Measurements from ENCODE around the gene ZBTB48.

Gene ZBTB48

GRCh38 chr1:6614019-6614928 is 34.5 kb downstream of the ZBTB48 start:
- peak; percentile 60 for DNase-seq

GRCh38 chr1:6614929-6615785 is 35.4 kb downstream of the ZBTB48 start:
- peak; percentile 13 for DNase-seq

- no peak for DNase-seq
Measured at GRCh38 chr1:6619045-6619444, 39.3 kb downstream of the ZBTB48 start.

- DNase-seq = no peak
Measured at GRCh38 chr1:6621429-6622391, 41.9 kb downstream of the ZBTB48 start.

DNA sequence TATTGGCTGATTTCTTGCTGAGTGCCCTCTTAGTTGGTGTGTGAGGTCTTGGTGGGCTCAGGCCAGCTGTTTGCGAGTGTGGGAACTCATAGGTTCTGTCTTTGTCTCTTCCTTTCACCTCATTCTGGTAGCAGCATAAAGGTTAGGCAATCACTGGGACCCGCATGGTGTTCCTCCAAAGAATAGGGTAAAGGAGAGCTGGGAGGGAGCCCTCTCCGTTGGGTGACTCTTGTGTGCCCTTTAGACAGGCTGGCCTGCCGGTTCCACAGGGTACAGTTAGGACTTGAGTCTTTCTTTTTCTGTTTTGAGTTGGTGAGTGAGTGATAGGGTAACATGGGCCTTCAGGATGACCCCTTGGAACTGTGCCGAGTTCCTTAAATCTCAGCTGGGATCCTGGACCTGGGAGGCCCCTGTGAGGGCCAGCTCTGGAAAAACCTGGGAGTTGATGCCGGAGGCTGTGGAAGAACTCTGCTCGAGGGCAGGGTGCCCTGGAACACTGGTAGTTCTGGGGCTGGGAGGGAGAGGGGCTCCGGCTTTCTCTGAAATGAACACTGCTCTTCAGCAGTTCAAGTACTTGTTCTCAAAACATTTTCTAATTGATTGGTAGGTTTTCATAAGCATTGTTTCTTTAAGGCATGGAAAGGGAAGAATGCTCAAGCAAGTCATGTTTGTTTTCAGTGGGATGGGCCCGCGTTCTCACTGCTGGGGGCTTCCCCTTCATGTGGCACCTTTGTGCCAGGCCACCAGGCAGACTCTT is 42.8 kb downstream of the ZBTB48 start:
- no peak for DNase-seq

DNA sequence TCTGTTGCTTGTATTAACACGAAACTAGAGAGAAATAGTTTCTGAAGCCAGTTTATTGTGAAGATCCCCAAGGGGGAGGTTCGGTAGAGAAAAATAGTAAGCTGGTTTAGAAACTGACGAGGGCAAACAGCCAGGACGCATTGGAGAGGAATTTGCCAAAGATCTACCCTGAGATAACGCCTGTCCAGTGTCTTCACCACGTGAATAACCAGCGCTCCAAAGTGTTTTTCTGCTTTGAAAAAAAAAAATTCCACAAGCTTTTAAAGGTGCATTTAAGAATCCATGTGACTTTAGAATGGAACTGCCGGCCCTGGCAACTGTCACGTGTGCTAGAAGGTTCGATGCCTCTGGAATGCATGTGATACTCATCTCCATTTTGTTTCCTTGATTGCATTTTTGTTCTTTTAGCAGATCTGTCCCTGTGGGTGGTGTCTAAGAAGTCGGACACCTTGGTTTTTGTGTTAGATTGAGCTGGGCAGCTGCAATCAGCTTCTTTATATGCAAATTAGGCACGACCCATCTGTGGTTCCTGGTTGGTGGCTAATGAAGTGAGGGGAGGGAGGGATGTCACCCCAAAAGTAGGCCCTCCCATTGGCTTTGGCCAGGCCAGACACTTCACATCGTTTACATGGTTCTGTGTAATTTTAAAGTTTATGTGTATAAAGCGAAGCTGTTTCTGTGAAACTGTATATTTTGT is 43.6 kb downstream of the ZBTB48 start:
- no peak for DNase-seq

DNA sequence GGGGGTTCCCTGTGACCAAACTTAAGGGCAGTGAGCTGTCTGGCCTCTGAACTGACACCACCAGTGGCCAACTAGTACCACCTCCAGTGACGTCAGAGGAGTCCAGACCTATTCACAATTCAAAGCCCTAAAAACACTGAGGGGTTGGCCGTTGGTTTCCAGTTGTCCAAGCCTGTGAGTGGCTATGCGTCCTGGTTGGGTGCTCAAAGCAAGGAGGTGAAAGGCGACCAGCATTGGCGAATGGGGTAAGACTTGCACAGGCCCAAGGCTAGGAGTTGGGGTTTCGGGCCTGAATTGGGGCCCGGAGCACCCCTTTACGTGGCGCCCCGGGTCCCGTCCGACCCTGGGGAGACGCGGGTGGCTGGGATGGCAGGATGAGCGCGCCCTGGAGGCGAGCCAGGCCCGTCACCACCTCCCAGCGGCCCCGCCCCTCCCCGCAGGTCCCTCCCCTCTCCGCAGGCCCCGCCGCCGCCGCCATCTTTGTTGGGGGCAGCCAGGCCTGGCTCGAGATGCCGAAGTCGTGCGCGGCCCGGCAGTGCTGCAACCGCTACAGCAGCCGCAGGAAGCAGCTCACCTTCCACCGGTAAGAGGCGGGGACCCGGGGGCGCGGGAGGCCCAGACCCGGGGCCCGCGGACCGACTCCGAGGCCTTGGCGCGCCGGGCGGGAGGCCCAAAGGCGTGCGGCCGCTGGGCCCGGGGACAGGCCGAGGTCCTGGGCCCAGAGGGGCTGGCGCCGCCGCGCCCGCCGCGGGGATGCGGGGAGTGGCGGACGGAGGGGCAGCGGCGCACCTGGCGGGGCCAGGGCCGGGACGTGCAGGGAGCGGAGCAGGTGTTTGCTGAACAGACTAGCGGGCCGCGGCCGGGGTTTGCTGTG is 45.2 kb downstream of the ZBTB48 start, which contains the start of gene THAP3:
TSS of gene THAP3 (plus strand) at position 159 of the 874 bp plus-strand sequence. CDS start at position 510, 351 bp downstream.
- DNase-seq = peak; percentile 92

DNA sequence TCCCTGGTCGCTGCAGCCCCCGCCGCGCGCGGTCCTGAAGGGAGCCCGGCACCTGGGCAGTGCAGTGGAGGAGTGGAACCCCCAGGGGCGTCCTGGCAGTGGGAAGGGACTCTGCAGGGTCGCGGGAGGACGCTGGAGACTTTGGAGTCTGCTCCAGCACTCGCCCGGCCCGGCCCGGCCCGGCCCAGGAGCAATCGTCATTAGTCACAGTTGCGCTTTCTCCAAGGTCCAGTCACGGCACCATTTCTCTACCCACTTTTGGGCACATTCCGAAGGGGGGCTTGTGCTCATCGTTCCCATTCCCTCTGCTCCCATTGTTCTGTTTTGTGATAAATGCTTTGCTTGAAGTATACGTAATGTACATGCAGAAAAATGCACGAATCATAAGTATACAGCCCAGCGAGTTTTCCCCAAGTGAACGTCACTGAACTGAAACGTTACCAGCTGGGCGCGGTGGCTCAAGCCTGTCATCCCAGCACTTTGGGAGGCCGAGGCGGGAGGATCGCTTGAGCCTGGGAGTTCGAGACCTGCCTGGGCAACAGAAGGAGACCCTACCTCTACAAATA is 45.9 kb downstream of the ZBTB48 start:
- DNase-seq = peak; percentile 16

GRCh38 chr1:6627031-6627430 is 47.2 kb downstream of the ZBTB48 start:
- DNase-seq = no peak

DNA sequence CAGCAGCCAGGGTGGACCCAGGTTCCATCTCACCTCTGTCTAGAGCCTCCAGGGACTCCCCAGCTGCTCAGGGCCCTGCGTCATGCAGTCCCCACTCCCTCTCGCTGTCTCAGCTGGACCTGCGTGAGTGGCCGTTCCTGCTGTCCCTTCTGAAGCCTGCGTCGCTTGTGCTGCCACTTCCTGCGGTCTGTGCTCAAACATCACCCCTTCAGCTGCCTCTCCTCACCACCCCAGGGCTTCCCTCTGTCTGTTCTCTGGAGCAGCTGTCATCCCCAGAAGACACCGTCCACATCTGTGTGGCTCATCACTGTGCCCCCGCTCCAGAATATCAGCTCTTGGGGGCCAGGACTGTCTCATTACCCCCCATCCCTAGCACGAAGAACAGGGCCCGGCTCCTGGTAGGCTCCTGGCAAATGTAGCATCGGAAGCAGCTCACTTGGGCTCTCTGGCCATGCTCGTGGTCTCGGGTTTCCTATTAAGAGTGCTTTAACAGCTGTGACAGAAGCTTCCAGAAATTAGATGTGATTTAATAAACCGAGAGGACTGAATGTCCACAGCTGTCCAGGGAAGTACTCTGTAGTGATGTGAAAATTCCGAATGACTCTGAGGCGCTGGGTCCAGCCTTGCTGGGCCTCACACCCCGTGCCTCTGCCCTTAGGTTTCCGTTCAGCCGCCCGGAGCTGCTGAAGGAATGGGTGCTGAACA is 48.2 kb downstream of the ZBTB48 start:
- DNase-seq = no peak

- no peak for DNase-seq
Measured at GRCh38 chr1:6628971-6629479, 49.2 kb downstream of the ZBTB48 start.

DNA sequence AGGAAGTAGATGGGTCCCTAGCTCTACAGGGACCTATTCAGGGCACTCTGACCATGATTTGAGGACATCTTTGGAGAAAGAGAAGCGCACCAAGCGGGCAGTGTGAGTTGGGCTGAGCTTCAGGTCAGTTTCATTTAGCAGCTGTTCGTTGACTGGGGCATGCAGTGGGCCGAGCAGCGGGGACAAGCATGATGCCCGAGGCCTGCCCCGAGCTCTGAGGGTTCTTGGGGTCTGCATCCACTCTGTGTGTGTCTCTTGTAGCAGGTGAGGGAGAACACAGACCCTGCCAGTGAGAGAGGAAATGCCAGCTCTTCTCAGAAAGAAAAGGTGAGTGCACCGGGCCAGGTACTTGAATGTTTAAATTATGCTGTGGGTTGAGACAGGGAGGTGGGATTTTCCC is 50.2 kb downstream of the ZBTB48 start:
- DNase-seq = no peak

GRCh38 chr1:6631058-6631457 is 51.3 kb downstream of the ZBTB48 start:
- no peak for DNase-seq

DNA sequence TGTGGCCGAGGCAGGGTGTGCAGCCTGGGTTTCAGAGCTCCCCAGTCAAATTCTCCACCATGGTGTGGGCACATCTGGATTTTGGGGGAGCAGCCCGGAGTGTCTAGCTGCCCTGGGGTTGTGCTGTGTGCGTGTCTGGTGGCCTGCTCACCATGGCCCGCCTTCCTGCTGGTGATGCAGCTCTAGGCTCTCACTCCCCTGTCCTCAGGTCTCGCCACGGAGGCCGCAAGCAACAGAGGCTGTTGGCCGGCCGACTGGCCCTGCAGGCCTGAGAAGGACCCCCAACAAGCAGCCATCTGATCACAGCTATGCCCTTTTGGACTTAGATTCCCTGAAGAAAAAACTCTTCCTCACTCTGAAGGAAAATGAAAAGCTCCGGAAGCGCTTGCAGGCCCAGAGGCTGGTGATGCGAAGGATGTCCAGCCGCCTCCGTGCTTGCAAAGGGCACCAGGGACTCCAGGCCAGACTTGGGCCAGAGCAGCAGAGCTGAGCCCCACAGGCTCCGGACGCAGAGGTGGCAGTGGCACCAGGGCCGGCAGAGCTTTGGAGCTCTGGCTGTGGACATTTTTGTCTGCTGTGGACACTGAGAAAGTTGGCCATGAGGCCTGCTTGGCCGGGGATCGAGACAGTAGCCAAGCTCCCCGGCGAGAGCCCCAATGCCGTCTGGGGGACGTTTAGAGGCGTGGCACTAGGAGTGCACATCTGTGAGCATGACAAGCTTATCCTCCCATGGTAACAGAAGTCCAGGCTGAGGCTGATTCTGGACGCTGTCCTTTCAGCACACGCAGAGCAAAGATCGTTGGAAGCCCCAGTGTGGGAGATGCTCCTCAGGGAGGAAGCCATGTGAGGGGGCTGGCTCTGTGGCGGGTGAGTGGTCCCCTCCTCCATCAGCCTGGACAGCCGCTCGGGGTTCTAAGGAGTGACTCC is 53.1 kb downstream of the ZBTB48 start:
- DNase-seq = no peak

GRCh38 chr1:6634371-6635052 is 54.7 kb downstream of the ZBTB48 start:
- peak; percentile 50 for DNase-seq

DNA sequence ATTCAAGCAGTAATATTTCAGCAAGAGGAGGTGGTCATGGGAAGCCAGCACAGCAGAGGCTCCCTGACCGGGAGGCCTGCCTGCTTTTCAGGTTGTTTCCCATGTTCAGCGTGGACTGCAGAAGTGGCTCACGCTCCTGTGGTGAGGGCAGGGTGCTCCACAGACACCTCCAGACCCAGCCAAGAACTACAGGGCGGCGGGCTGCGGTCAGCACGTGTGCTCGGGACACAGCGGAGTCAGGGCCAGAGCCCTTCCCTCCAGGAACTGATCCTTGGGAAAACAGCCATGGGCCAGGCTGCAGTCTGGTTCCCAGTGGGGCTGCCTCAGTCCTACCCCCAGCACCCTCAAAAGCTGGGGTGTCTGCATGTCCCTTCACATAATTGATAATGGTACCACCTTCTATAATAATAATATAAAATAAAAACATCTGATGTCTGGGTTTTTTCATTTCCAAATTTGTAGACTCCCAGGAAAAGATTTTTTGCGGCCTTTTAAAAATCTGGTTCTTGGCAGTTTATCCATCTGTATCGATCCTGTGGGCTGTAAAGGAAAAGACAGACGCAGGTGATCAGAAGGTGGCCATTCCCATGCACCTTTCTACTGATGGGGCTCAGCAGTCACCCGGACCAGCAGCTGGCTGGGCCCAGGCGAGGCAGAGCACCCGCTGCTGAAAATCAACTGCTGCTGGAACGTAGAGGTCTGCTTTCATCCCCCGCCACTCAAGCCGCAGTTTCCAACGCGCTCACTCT is 55.5 kb downstream of the ZBTB48 start:
- no peak for DNase-seq

Data from CD4-positive, alpha-beta T cell treated with Interleukin-17A for 1 hour (primary cell).